Activated naive CD8-positive, alpha-beta T cell (primary cell): ENCODE data around the gene LIAS.
"Not testable (repeated sequence)": the region's sequence is repeated elsewhere in the genome, so short reads cannot be mapped to it uniquely, and the experiment has no call there.

Experiments used
- H3K27ac Mint-ChIP-seq: one replicate; pipeline ENCODE4 v1.8.0; 2021; ENCODE audit warnings: mixed read lengths
- H3K27me3 Mint-ChIP-seq: one replicate; pipeline ENCODE4 v1.8.0; 2021; ENCODE audit warnings: mixed read lengths
- H3K36me3 Mint-ChIP-seq: one replicate; pipeline ENCODE4 v1.8.0; 2021; ENCODE audit warnings: mixed read lengths
- H3K4me1 Mint-ChIP-seq: one replicate; pipeline ENCODE4 v1.8.0; 2021; ENCODE audit warnings: low read depth, mixed read lengths
- H3K4me3 Mint-ChIP-seq: one replicate; pipeline ENCODE4 v1.8.0; 2021; ENCODE audit warnings: mild to moderate bottlenecking, mixed read lengths
- H3K9me3 Mint-ChIP-seq: one replicate; pipeline ENCODE4 v1.8.0; 2021; ENCODE audit warnings: low read depth, mixed read lengths

Gene LIAS

GRCh38 chr4:39504538-39504937 lies 45.7 kb downstream of the LIAS start:
- Mint-ChIP-seq H3K36me3 (peaks cover 12% of the 10 kb centered on the region), H3K4me3 (no peak overlapping the region), H3K9me3 (no peaks in the 10 kb centered on the region), H3K27me3 (no peaks in the 10 kb centered on the region), H3K4me1 (no peaks in the 10 kb centered on the region), H3K27ac (no peak overlapping the region)

GRCh38 chr4:39505581-39505980 lies 46.7 kb downstream of the LIAS start:
- Mint-ChIP-seq H3K9me3 (no peaks in the 10 kb centered on the region), H3K27me3 (no peaks in the 10 kb centered on the region), H3K4me3 (no peak overlapping the region), H3K27ac (no peak overlapping the region), H3K4me1 (no peaks in the 10 kb centered on the region), H3K36me3 (peaks cover 12% of the 10 kb centered on the region)

GRCh38 chr4:39510348-39510929 lies 51.6 kb downstream of the LIAS start:
- no peaks in the 10 kb centered on the region for H3K27me3 Mint-ChIP-seq
- no peak overlapping the region for H3K4me3 Mint-ChIP-seq
- H3K27ac Mint-ChIP-seq: no peak overlapping the region
- no peaks in the 10 kb centered on the region for H3K4me1 Mint-ChIP-seq
- peaks cover 10% of the 10 kb centered on the region for H3K36me3 Mint-ChIP-seq
- H3K9me3 Mint-ChIP-seq: no peaks in the 10 kb centered on the region

GRCh38 chr4:39514266-39514665 lies 55.4 kb downstream of the LIAS start:
- not testable (repeated sequence) for H3K36me3 Mint-ChIP-seq, H3K27ac Mint-ChIP-seq, H3K27me3 Mint-ChIP-seq, H3K9me3 Mint-ChIP-seq, H3K4me3 Mint-ChIP-seq, H3K4me1 Mint-ChIP-seq

GRCh38 chr4:39514888-39515401 lies 56.1 kb downstream of the LIAS start:
- Mint-ChIP-seq H3K4me1 (no peaks in the 10 kb centered on the region), H3K27ac (no peak overlapping the region), H3K4me3 (no peak overlapping the region), H3K9me3 (no peaks in the 10 kb centered on the region), H3K36me3 (peaks cover 8% of the 10 kb centered on the region), H3K27me3 (no peaks in the 10 kb centered on the region)

GRCh38 chr4:39515669-39516401 lies 57.0 kb downstream of the LIAS start:
- H3K4me1 Mint-ChIP-seq, H3K27ac Mint-ChIP-seq, H3K36me3 Mint-ChIP-seq, H3K27me3 Mint-ChIP-seq, H3K4me3 Mint-ChIP-seq, H3K9me3 Mint-ChIP-seq: not testable (repeated sequence)

- no peaks in the 10 kb centered on the region for H3K27me3 Mint-ChIP-seq
- H3K27ac Mint-ChIP-seq: no peak overlapping the region
- no peaks in the 10 kb centered on the region for H3K4me1 Mint-ChIP-seq
- no peak overlapping the region for H3K4me3 Mint-ChIP-seq
- no peaks in the 10 kb centered on the region for H3K9me3 Mint-ChIP-seq
- H3K36me3 Mint-ChIP-seq: peaks cover 8% of the 10 kb centered on the region
These were observed 57.6 kb downstream of the LIAS start for GRCh38 chr4:39516407-39516966.

- Mint-ChIP-seq H3K27ac (no peak overlapping the region), H3K4me1 (no peaks in the 10 kb centered on the region), H3K9me3 (no peaks in the 10 kb centered on the region), H3K27me3 (no peaks in the 10 kb centered on the region), H3K4me3 (no peak overlapping the region), H3K36me3 (no peaks in the 10 kb centered on the region)
These were observed 59.6 kb downstream of the LIAS start for GRCh38 chr4:39518484-39518883.

- no peaks in the 10 kb centered on the region for H3K36me3 Mint-ChIP-seq
- no peaks in the 10 kb centered on the region for H3K27me3 Mint-ChIP-seq
- H3K4me1 Mint-ChIP-seq: peaks cover 9% of the 10 kb centered on the region
- no peaks in the 10 kb centered on the region for H3K9me3 Mint-ChIP-seq
- no peak overlapping the region for H3K27ac Mint-ChIP-seq
- no peak overlapping the region for H3K4me3 Mint-ChIP-seq
These were observed 62.5 kb downstream of the LIAS start for GRCh38 chr4:39521253-39521919.

GRCh38 chr4:39522068-39522467 lies 63.2 kb downstream of the LIAS start:
- Mint-ChIP-seq H3K27me3 (no peaks in the 10 kb centered on the region), H3K4me1 (peaks cover 12% of the 10 kb centered on the region), H3K27ac (no peak overlapping the region), H3K9me3 (no peaks in the 10 kb centered on the region), H3K36me3 (no peaks in the 10 kb centered on the region), H3K4me3 (no peak overlapping the region)

GRCh38 chr4:39524161-39524957 lies 65.5 kb downstream of the LIAS start:
- Mint-ChIP-seq H3K4me1 (peaks cover 18% of the 10 kb centered on the region), H3K27me3 (no peaks in the 10 kb centered on the region), H3K9me3 (no peaks in the 10 kb centered on the region), H3K36me3 (no peaks in the 10 kb centered on the region), H3K27ac (no peak overlapping the region), H3K4me3 (no peak overlapping the region)

- Mint-ChIP-seq H3K27me3 (no peaks in the 10 kb centered on the region), H3K4me3 (peak overlapping the region; percentile 98)
These were observed 67.2 kb downstream of the LIAS start for GRCh38 chr4:39525822-39526690.

GRCh38 chr4:39526765-39527295 lies 68.0 kb downstream of the LIAS start:
- peaks cover 19% of the 10 kb centered on the region for H3K4me1 Mint-ChIP-seq
- H3K36me3 Mint-ChIP-seq: peaks cover 11% of the 10 kb centered on the region

More at GRCh38 chr4:39525822-39526690, 67.2 kb downstream of the LIAS start:
- Mint-ChIP-seq H3K36me3 (peaks cover 5% of the 10 kb centered on the region), H3K27ac (peak overlapping the region; percentile 58), H3K9me3 (peaks cover 4% of the 10 kb centered on the region), H3K4me1 (peaks cover 19% of the 10 kb centered on the region)

More at GRCh38 chr4:39526765-39527295, 68.0 kb downstream of the LIAS start:
- H3K27ac Mint-ChIP-seq: peak overlapping the region; percentile 58
- H3K27me3 Mint-ChIP-seq: no peaks in the 10 kb centered on the region
- H3K4me3 Mint-ChIP-seq: peak overlapping the region; percentile 98
- peaks cover 9% of the 10 kb centered on the region for H3K9me3 Mint-ChIP-seq
